ENCODE measurements around the gene IGSF21.

IGSF21 gene

GRCh38 chr1:18327650-18328049, 220.1 kb downstream of the IGSF21 start:
- no peak for DNase-seq (ENCODE audit: low read depth)

- DNase-seq (ENCODE audit: low read depth) = no peak
Observed at GRCh38 chr1:18328803-18329202, 221.2 kb downstream of the IGSF21 start.

GRCh38 chr1:18329469-18330253, 222.1 kb downstream of the IGSF21 start:
- DNase-seq (ENCODE audit: low read depth) = no peak

- DNase-seq (ENCODE audit: low read depth) = no peak
Observed at GRCh38 chr1:18332576-18332975, 225.0 kb downstream of the IGSF21 start.

GRCh38 chr1:18333220-18333619, 225.6 kb downstream of the IGSF21 start:
- no peak for DNase-seq (ENCODE audit: low read depth)

- DNase-seq (ENCODE audit: low read depth) = no peak
Observed at GRCh38 chr1:18336801-18337200, 229.2 kb downstream of the IGSF21 start.

GRCh38 chr1:18337757-18338156, 230.2 kb downstream of the IGSF21 start:
- DNase-seq (ENCODE audit: low read depth) = no peak

- no peak for DNase-seq (ENCODE audit: low read depth)
Observed at GRCh38 chr1:18339161-18339560, 231.6 kb downstream of the IGSF21 start.

GRCh38 chr1:18340158-18340764, 232.7 kb downstream of the IGSF21 start:
- DNase-seq (ENCODE audit: low read depth) = no peak

- DNase-seq (ENCODE audit: low read depth) = no peak
Observed at GRCh38 chr1:18340787-18341186, 233.2 kb downstream of the IGSF21 start.

GRCh38 chr1:18341291-18342069, 233.9 kb downstream of the IGSF21 start:
- DNase-seq (ENCODE audit: low read depth) = no peak

- DNase-seq (ENCODE audit: low read depth) = no peak
Observed at GRCh38 chr1:18342744-18343143, 235.1 kb downstream of the IGSF21 start.

- DNase-seq (ENCODE audit: low read depth) = no peak
Observed at GRCh38 chr1:18343581-18343980, 236.0 kb downstream of the IGSF21 start.

GRCh38 chr1:18344755-18345154, 237.2 kb downstream of the IGSF21 start:
- no peak for DNase-seq (ENCODE audit: low read depth)

GRCh38 chr1:18347559-18347958, 240.0 kb downstream of the IGSF21 start:
- DNase-seq (ENCODE audit: low read depth) = no peak

GRCh38 chr1:18348354-18348753, 240.8 kb downstream of the IGSF21 start:
- no peak for DNase-seq (ENCODE audit: low read depth)

GRCh38 chr1:18350747-18351146, 243.1 kb downstream of the IGSF21 start:
- no peak for DNase-seq (ENCODE audit: low read depth)

GRCh38 chr1:18351735-18352134, 244.1 kb downstream of the IGSF21 start:
- DNase-seq (ENCODE audit: low read depth) = no peak

- DNase-seq (ENCODE audit: low read depth) = no peak
Observed at GRCh38 chr1:18352636-18353265, 245.2 kb downstream of the IGSF21 start.

GRCh38 chr1:18353528-18353927, 245.9 kb downstream of the IGSF21 start:
- no peak for DNase-seq (ENCODE audit: low read depth)

- DNase-seq (ENCODE audit: low read depth) = no peak
Observed at GRCh38 chr1:18353992-18354391, 246.4 kb downstream of the IGSF21 start.

- DNase-seq (ENCODE audit: low read depth) = no peak
Observed at GRCh38 chr1:18354612-18355011, 247.0 kb downstream of the IGSF21 start.
